ENCODE results near the gene SAMHD1.
A peak's percentile ranks its signal among the peaks of the same experiment; 100 is the strongest.

The SAMHD1 gene

GRCh38 chr20:36872852-36873251, 78.7 kb downstream of the SAMHD1 start:
- DNase-seq (ENCODE audit: low spot score), result no peak

- no peak for DNase-seq (ENCODE audit: low spot score)
Observed at GRCh38 chr20:36871640-36872570, 79.6 kb downstream of the SAMHD1 start.

- no peak for DNase-seq (ENCODE audit: low spot score)
Observed at GRCh38 chr20:36866681-36867495, 84.6 kb downstream of the SAMHD1 start.

- DNase-seq (ENCODE audit: low spot score), result no peak
Observed at GRCh38 chr20:36866164-36866563, 85.3 kb downstream of the SAMHD1 start.

GRCh38 chr20:36865861-36866149, 85.7 kb downstream of the SAMHD1 start:
- no peak for DNase-seq (ENCODE audit: low spot score)

GRCh38 chr20:36865076-36865860, 86.2 kb downstream of the SAMHD1 start:
- DNase-seq (ENCODE audit: low spot score), result no peak

GRCh38 chr20:36862857-36863668, 88.4 kb downstream of the SAMHD1 start:
- no peak for DNase-seq (ENCODE audit: low spot score)

GRCh38 chr20:36861875-36862801, 89.4 kb downstream of the SAMHD1 start:
- peak; percentile 48 for DNase-seq (ENCODE audit: low spot score)

- DNase-seq (ENCODE audit: low spot score), result no peak
Observed at GRCh38 chr20:36861625-36861874, 90.0 kb downstream of the SAMHD1 start.

- DNase-seq (ENCODE audit: low spot score), result no peak
Observed at GRCh38 chr20:36860811-36861624, 90.5 kb downstream of the SAMHD1 start.

- DNase-seq (ENCODE audit: low spot score), result no peak
Observed at GRCh38 chr20:36860339-36860738, 91.2 kb downstream of the SAMHD1 start.

GRCh38 chr20:36859700-36860330, 91.7 kb downstream of the SAMHD1 start:
- no peak for DNase-seq (ENCODE audit: low spot score)

GRCh38 chr20:36859282-36859555, 92.3 kb downstream of the SAMHD1 start:
- DNase-seq (ENCODE audit: low spot score), result no peak

GRCh38 chr20:36856691-36857635, 94.5 kb downstream of the SAMHD1 start:
- DNase-seq (ENCODE audit: low spot score), result no peak

GRCh38 chr20:36856195-36856594, 95.3 kb downstream of the SAMHD1 start:
- DNase-seq (ENCODE audit: low spot score), result no peak

GRCh38 chr20:36855241-36855657, 96.3 kb downstream of the SAMHD1 start:
- no peak for DNase-seq (ENCODE audit: low spot score)

- peak; percentile 14 for DNase-seq (ENCODE audit: low spot score)
Observed at GRCh38 chr20:36854348-36855240, 96.9 kb downstream of the SAMHD1 start.
